Activated CD8-positive, alpha-beta memory T cell treated with anti-CD3 and anti-CD28 coated beads for 36 hours (primary cell): Measurements from ENCODE around the gene TP73. TPM values are rescaled to one million over a fixed set of nuclear protein-coding genes. Genes with fewer than 3 reads are reported as not detected.

ENCODE experiments used
- CTCF ChIA-PET: fragments of 350-600 bp; sonication (Branson Sonifier 250); formaldehyde crosslinking; loops from one replicate; lab custom pipeline; 2021; ENCODE audit warnings: antibody characterized with exemption; lab: Charles Lee
- POLR2A ChIA-PET: fragments of 350-600 bp; sonication (Branson Sonifier 250); formaldehyde crosslinking; loops from one replicate; lab custom pipeline; 2021; ENCODE audit warnings: antibody characterized with exemption; lab: Charles Lee
- total RNA-seq, 2 experiments: library from RNA; stranded (reverse); gene quantifications; one replicate each; pipeline ENCODE4 v1.2.3, GENCODE V29; 2021

Gene TP73
- total RNA-seq, 2 experiments from 2014 or later = 0.84 to 0.95 TPM

DNA sequence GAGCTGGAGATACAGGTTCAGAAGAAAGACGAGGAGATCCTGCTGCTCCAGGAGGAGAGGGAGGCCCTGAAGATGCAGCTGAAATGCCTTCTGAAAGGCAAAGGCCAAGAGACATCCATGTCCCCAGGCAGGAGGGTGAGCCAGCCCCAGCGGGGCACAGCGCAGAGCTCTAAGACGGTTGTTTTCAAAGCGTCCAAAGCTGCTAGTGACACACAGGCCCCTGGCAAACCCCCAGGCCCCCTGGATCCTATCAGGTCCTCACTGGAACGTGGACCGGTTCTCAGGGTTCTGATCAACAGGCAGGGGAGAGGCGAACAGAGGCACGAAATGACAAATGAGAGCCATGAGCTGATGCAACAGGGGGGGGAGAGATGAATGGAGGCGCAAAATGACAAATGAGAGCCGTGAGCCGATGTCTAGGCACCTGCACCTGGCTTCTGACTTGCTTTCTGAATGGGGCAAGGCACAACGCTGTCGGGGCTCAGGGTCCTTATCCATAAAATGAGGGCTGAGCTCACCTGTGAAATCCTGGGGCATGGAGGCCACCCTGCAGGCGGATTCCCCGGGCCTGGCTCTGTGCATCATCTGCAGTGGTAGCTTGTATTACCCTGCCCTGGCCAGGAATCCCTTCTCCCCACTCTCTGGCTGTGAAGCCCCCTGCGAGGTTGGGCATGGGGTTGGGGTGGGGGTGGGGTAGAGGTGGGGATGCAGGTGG is 109.1 kb downstream of the TP73 start:
- ChIA-PET POLR2A (interaction anchor here (0.6 kb wide), 1 partner anchor 9 kb away, joined by 3 read pairs; the partner anchor contains the start of gene CCDC27), CTCF (no interaction called here)

DNA sequence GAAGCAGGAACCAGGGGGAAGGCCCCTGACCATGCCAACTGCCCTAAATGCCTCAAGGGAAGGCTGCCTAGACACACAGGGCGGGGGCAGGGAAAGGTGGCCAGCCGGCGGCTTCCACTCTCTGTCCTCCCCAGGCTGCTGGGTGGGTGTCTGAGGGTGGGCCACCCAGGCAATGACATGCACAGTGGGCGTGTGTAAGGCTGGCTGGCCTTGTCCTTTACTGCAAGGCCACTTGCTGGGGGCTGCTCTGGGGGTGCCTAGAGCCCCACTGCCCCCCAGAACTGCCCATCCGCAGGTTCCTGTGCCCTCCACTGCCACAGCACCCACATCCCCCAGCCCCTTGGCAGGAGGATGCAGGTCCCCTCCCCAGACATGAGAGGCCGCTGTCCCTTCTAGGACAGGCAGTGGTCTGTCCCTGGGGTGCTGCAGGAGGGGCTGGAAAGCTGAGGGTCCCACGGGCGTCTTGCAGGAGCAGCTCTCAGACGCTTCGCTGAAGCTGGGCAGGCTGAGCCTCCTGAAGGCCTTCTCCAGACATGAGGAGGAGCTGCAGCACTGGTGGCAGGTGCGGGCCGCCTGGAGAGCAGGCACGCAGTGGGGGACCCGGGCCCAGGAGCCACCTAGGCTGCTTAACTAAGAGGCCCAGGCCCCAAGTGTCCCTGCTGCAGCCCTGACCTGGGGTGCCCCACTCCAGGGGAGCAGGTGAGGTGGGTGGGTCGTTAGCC is 110.0 kb downstream of the TP73 start:
- ChIA-PET POLR2A (no interaction called here), CTCF (no interaction called here)

DNA sequence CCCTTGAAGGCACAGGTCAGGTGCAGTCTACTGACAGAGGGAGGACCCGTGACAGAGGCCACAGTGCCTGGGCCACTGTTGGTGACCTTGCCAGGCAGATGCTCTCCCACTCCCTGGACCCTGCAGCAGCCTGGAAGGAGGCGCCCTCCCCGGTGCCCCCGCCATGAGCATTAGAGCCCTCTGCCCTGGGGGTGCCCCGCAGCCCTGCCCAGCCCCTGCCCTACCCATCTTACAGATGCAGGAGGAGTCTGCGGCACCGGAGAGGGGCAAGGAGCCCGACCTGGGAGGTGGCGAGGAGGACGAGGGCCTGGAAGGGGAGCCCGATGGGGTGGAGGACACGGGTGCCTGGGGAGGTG is 110.5 kb downstream of the TP73 start:
- POLR2A ChIA-PET = no interaction called here
- CTCF ChIA-PET = no interaction called here

DNA sequence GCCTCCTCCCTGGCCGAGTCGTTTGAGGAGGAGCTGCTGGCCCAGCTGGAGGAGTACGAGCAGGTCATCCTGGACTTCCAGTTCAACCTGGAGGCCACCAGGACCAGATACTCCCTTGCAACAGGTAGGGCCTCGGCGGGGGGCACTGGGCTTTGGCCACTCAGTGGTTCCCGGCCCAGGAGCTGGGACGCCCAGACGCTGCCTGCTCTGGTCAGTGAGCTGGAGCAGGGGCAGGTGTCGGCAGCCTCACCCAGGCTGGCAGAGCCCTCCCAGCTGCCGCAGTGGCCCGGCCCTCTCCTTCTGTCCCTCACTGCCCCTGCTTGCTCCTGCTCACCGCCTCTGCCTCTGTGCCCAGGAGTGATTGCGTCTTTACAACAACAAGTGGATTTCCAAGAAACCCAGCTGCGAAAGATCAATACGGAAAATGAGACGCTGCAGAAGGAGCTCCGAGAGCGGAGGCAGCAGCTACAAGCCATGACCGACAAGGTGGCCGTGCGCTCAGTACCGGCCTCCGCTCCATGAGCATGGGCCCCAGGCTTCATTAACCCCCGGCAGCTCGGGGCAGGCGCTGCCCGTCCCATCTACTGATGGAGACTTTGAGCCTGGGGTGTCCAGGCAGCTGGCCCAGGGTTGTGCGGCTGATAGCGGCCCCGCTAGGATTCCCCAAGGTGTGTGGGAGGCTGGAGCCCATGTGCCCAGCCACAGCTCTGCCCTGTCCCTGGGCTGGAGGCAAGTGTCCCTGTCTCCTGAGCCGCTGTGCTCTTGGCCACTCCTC is 111.2 kb downstream of the TP73 start:
- ChIA-PET CTCF (no interaction called here), POLR2A (no interaction called here)

DNA sequence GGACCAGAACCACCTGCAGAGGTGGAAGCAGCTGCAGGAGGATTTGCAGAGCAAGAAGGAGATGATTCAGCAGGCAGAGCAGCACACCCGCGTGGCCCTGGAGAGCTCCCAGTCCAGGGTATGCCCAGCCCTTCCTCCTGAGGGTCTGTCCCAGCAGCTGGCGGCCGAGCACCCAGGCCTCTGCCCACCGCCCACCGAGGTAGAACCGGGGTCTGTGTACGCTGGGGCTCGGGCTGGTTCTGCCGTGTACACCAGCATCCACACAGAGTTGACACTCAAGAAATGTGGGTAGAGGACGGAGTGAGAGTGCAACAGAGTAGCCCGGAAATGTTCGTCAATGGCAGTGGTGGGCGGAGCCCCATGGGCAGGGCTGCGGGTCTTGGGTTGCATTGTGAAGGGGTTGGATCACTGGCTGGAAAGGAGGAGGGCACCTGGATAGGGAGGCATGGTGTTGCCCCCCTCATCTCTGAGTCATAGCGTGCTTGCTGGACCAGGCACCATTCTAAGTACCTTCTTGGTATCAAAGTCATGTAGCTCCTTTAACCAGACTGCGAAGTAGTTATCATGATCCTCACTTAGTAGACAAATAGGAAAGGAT is 115.1 kb downstream of the TP73 start:
- ChIA-PET CTCF (interaction anchor here (0.6 to 1.3 kb wide), 3 partner anchors 10 to 152 kb away, joined by 4 to 5 read pairs (median 4); no protein-coding TSS in a partner anchor), POLR2A (no interaction called here)

DNA sequence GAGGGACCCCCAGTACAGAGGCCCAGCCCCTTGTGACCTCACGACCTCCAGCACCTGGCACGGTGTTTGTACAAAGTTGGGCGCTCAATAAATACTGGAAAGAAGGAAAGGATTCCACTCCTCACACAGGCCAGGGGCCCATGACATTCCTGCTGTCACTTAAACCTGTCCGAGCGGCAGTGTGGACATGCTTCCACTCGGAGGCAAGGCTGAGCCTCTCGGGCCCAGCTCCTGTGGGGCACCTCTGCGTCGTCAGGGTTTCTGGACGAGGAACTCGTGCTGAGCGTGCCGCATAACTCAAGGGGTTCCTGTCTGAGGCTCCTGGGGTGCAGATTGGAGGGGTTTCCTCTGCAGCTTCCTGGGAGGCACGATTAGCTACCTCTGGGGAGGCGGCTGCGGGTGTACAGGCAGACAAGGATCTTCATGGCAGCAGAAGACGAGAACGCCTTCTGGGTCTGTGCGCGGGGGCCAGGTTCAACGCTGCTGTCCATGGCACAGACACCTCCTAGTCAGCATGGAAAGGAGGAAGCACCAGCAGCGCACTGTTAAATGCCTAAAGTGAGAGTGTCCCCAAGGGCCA is 116.6 kb downstream of the TP73 start:
- ChIA-PET CTCF (interaction anchor here (0.6 kb wide), 1 partner anchor 80 kb away, joined by 3 read pairs; no protein-coding TSS in a partner anchor), POLR2A (no interaction called here)

DNA sequence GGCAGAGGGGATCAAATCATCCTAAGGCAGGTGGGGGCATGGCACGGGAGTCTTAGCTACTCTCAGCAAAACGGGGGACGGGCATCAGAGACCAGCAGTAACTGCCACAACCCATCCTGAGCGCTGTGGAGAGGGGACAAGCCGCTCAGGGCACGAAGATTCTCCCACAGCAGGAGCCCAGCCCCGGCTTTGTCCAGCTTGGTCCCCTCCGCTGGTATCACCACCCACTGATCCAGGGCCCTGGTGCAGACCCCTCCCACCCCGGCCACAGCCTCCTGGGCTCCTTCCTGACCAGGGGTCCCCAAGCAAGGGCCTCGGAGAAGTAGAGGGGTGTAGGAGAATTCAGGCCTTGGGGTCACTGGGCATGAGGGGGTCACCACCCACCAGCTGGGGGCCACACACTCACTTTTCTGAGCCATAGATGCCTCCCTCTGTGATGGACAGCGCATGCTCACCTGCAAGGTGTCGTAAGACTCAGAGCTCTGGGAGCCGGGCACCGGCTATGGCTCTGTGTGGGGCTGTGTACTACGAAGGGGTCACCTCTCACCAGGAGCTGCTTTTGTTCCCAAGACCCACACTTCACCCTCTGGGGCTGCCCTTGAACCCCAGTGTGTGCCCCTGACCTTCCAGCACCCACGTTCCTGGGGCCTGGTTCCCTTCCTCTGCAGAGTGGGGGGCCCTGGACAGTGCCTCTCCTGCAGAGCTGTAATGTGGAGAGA is 117.9 kb downstream of the TP73 start:
- ChIA-PET CTCF (interaction anchor here (0.7 kb wide), 1 partner anchor 29 kb away, joined by 3 read pairs; no protein-coding TSS in a partner anchor), POLR2A (no interaction called here)

DNA sequence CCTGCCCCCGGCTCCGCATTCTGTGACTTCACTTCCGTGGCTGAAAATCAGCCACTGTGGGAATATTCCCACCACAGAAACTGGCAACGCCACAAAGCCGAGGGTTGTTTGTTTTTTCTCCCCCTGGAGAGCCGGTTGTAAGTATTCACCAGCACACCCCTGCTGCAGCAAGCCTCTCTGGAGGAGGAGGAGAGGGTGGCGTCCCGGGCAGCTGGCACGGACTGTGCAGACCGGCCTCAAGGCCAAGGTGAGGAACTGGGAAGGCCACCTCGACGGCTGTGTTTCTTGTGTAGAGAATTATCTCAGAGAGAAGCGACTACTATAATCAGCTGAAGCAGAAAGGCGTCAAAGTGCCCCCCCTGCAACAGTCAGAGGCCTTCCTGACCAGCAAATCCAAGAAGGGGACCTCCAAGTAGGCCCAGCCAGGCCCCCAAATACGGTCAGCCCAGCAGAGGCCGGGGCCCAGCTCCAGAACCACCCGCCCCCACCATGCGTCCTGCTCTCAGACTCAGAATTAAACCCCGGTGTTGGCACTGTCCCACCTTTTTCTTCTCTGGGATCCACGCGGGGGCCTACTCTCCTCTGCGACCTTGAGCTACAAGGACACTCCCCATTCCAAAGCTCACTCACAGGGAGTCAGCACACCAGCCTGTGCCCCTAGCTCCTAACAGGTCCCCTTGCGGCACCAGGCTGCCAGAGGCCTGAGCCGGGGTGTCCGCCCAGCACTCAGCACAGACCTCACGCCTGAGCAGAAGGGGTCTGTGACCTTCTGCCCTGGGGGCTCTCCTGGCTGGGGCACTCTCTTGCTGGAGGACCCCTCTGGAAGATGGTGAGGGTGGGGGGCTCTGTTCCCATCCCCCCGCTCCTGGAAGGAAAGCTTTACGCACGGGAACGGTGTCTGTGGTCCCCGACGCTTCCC is 119.1 kb downstream of the TP73 start:
- ChIA-PET POLR2A (no interaction called here), CTCF (no interaction called here)

DNA sequence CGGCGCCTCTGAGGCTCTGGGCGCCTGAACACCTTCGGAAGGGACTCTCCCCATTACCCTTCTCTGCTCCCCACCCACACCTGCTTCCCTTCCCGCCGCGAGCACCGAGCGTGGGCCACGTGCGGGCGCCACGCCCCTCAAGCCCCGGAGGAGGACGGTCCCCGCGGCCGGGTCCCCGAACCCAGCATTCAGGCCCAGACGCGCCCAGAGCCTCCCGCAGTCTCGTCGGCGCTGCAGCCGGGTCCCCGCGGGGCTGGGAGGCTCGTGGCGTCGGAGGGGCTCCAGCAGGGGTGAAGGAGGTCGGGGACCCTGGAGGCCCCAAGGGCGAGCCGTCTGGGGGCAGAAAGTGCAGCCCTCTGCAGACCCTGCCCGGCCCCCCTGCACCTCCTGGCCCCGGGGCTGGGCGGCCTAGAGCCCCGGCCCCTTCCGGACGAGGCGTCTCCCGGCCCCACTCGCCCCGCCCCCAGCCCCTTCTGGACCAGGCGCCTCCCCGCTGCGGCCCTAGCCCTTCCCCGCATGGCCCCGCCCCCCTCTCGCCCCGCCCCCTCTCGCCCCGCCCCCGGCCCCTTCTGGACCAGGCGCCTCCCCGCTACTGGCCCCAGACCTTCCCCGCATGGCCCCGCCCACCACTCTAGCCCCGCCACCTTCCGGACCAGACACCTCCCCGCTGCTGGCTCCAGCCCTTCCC is 119.9 kb downstream of the TP73 start:
- ChIA-PET POLR2A (no interaction called here), CTCF (no interaction called here)

DNA sequence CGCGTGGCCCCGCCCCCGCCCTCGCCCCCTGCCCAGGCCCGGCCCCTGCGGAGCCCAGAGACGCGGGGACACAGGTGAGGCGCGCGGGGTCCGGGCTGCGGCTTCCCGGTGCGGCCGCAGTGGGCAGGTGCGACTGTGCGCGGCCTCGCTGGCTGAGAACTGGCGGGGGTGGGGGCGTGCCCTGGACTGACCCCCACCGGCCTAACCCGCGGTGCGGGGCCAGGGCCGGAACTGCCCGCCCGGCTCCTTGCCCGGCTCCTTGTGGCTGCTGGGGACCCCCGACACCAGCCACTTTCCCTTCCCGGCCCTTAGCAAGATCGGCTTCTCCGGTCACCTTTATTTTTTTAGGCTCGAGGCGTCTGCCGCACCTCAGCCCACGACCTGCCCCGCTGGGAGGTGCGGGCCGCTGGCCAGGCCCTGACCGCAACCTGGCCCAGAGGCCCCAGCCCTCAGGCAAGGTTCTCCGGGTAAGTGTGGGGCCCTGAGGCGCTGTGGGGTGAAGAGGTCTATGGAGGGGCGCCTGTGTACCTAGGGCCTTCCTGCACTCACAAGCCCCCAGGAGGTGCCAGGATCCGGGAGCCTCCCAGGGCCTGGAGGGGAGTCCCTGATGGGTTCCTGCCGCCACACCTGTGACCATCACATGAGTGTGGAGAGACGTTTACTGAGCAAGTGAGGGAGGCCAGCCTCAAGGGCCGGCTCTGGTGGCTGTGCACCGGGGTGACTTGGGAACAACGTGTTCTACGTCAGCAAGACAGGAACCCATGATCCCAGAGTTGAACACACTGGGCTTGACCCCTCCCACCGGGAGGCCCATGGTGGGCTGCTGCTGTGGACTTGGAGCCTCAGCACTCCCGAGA is 120.6 kb downstream of the TP73 start, which contains the start of gene SMIM1:
SMIM1 (plus strand) TSS at position 35 of the 857 bp plus-strand sequence. CDS start 2,625 bp downstream, outside the sequence.
- POLR2A ChIA-PET = no interaction called here
- CTCF ChIA-PET = interaction anchor here (0.9 kb wide), 2 partner anchors 13 to 17 kb away, joined by 3 to 4 read pairs; no protein-coding TSS in a partner anchor

DNA sequence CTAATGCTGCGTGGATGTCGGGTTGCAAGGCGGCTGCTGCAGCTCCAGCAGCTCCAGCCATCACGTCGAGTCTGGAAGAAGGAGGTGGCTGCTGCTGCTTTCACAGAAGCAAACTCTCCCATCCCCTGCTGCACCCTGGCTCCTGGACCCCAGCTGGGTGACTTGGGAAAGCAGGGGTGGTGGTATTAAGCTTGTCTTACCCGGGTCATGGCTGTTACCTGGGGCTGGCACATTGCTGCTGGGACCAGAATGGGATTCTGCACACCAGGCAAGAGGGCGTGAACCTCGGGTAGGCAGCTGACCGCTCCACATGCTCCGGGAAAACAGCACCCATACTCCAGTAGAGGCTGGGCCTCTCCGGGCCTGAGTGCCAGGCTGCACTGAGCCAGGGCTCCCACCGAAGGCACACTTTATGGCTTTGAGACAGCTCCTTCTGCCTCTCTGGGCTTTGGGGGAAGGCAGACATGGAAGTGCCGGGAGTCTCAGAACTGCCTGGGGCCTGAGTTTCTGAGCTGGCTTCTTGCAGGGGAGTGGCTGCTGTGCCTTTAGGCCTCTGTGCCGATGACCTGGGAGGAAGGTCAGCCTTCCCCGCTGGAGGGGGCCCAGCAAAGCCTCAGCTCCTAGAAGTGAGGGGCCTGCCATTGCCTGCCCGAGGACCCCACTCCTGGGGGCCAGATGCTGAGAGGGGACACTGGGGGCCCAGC is 121.4 kb downstream of the TP73 start:
- CTCF ChIA-PET = interaction anchor here (0.9 kb wide), 2 partner anchors 12 to 17 kb away, joined by 3 to 4 read pairs; no protein-coding TSS in a partner anchor
- POLR2A ChIA-PET = no interaction called here

DNA sequence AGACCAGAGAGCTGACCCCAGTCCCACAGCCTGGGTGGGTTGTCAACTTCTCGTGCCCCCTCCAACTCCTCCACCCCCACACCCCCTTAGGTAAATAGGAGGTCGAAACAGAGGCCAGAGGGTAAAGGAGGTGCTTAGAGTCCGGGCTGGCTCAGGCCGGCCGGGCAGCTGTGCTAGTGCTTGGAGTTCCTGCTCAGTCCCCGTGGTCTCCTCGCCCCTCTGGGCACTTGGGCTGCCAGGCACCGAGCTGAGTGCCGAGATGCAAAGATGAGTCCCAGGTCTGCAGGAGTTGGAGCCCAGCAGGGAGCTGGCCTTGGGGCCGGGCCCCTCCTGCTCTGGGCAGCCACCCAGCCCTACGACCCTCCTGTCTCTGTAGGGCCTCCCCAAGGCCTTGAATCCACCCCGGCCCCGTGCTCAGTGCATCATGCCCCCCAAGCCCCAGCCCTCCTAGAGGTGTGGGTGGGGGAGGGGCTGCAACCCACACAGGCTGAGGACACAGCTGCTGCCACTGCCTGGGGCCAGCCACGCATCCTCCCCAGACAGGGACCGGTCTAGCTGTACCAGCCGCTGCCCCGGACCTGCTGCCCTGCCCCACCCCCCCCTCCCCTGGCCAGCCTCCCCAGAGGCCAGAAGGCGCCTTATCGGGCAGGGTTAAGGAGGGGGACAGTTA is 122.1 kb downstream of the TP73 start:
- POLR2A ChIA-PET = no interaction called here
- CTCF ChIA-PET = interaction anchor here (0.9 to 2.2 kb wide), 3 partner anchors 11 to 27 kb away, joined by 3 to 9 read pairs (median 4); no protein-coding TSS in a partner anchor

DNA sequence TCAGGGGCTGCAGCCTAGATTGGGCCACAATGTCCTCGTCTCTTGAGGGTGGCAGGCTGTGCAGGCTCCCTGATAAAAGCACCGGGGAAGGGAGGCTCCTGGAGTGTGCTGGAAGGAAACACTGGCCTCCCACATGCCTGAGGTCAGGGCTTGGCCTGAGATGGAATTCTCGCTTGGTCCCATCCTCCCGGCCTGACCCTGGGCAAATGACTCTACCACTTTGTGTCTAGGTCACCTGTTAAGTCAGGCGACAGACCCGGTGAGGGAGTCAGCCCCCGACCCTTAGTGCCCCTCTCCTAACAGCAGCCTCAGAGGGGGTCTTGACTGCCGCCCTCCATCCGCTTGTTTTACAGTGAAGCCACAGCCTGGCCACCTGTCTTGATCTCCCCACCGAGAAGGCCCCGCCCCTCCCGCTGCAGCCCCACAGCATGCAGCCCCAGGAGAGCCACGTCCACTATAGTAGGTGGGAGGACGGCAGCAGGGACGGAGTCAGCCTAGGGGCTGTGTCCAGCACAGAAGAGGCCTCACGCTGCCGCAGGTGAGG is 122.7 kb downstream of the TP73 start:
- CTCF ChIA-PET = interaction anchor here (1.2 to 2.2 kb wide), 5 partner anchors 19 to 29 kb away, joined by 3 to 9 read pairs (median 6); no protein-coding TSS in a partner anchor

More for the DNA sequence above, 122.7 kb downstream of the TP73 start:
- POLR2A ChIA-PET = no interaction called here
